A172 (cell line): ENCODE measurements around the gene ZBTB42. TPM values are rescaled to one million over a fixed set of nuclear protein-coding genes. Genes with fewer than 3 reads are reported as not detected.

ENCODE experiments used
- DNase-seq: peaks from one replicate; pipeline ENCODE4 v3.0.0-alpha.2; 2015; ENCODE audit warnings: low spot score
- total RNA-seq: library from RNA; depleted of rRNA; stranded (reverse); fragments of >200 nt; shearing (Covaris generic); gene quantifications from 2 replicates; pipeline ENCODE4 v1.2.3, GENCODE V29; 2014

ZBTB42 gene
- total RNA-seq, 1 experiment from 2014 or later: 4.0 TPM

GRCh38 chr14:104782086-104782807 is 18.7 kb upstream of the ZBTB42 start:
- no peak for DNase-seq

- no peak for DNase-seq
Measured at GRCh38 chr14:104782808-104783139, 18.1 kb upstream of the ZBTB42 start.

- DNase-seq: no peak
Measured at GRCh38 chr14:104783484-104784217, 17.2 kb upstream of the ZBTB42 start.

DNA sequence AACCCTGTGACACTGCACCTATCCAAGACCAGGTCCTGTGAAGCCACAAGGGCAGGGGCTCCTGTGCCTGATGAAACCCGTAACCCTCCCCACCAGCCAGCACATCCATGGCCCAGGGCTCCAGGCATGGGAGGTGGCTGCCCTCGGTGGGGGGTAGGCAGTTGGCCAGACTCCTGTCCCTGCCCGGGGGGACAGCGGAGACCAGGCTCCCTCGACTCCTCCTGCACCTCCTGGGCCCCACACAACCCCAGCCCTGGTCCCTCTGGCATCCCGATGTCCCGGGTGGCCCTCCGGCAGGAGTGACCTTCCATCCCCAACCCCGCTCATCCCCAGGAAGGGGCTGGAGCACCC is 16.7 kb upstream of the ZBTB42 start:
- DNase-seq: no peak

DNA sequence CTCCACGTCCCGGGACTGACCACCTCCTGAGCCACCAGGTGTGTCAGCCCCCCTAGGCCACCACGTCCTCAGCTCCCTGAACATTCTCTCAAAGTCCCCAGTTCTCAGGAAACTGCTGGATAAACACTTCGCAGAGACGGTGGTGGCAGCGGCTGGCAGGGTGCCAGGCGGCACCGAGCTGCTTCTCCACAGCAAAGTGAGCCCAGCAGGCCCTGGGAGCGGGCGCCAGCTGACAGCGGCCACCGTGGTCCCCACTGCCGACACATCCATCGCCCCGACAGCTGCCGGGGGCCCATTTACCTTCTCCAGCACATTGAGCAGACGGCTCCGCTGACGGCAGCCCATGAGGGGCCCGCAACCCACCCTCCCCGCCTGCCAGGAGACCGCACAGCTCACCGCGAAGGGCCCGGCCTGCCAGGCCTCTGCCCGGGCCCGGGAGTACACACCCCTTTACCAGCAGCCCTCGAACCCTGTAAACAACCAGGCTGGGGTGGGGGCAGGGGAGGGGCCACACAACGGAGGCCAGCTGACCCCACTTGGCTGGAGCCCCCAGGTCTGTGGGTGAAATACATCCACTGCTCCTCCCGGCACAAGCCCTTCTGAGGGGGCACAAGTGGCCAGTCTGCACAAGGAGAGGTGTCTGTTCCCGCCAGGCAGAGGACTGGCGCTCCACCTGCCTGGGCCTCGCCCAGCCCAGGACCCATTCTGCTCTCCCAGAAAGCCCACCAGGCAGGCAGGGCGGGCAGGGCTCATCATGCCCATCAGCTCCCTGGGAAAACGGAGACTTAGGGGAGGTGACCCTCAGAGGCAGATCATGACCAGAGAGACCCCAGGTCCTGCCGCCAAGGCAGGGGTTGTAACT is 15.8 kb upstream of the ZBTB42 start:
- no peak for DNase-seq

- no peak for DNase-seq
Measured at GRCh38 chr14:104785708-104786080, 15.2 kb upstream of the ZBTB42 start.

GRCh38 chr14:104786091-104786586 is 14.8 kb upstream of the ZBTB42 start:
- no peak for DNase-seq

GRCh38 chr14:104786726-104787675 is 13.9 kb upstream of the ZBTB42 start:
- no peak for DNase-seq

GRCh38 chr14:104787736-104788135 is 13.2 kb upstream of the ZBTB42 start:
- DNase-seq: no peak

- DNase-seq: no peak
Measured at GRCh38 chr14:104788161-104788818, 12.6 kb upstream of the ZBTB42 start.

DNA sequence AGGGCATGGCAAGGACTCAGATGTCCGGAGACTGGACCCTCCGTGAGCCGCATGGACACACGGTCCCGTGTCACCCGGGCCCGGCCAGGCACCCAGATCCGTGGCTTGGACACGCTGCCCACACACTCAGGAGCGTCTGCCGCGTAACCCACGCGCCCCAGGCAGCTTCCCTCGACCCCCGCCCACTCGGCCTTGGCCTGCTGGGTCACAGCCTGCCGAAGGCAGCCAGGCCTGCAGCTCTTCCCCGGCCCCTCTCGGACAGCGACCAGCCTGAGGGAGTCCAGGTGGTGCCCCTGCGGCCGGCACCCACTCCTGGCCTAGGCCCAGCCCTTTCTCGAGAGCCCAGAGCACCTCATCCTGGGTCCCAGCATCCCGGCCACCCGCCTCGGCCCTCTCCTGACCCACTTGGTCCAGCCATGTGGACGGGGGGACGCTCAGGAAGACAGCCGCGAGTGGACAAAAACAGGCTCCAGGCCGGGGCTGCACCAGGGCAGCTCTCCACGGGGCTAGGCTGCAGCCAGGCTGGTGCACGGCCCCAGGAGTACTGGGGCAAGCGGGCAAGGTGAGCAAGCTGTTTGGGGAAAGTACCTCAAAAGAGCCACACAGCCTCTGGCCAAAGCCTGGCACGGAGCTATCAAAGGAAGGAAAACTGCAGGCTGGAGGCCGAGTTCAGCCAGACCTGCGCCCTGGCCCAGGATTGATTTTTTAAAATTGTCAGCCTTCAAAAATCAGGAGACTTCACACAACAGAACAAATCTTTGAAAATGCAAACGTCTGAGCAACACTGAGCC is 11.8 kb upstream of the ZBTB42 start:
- DNase-seq: no peak

DNA sequence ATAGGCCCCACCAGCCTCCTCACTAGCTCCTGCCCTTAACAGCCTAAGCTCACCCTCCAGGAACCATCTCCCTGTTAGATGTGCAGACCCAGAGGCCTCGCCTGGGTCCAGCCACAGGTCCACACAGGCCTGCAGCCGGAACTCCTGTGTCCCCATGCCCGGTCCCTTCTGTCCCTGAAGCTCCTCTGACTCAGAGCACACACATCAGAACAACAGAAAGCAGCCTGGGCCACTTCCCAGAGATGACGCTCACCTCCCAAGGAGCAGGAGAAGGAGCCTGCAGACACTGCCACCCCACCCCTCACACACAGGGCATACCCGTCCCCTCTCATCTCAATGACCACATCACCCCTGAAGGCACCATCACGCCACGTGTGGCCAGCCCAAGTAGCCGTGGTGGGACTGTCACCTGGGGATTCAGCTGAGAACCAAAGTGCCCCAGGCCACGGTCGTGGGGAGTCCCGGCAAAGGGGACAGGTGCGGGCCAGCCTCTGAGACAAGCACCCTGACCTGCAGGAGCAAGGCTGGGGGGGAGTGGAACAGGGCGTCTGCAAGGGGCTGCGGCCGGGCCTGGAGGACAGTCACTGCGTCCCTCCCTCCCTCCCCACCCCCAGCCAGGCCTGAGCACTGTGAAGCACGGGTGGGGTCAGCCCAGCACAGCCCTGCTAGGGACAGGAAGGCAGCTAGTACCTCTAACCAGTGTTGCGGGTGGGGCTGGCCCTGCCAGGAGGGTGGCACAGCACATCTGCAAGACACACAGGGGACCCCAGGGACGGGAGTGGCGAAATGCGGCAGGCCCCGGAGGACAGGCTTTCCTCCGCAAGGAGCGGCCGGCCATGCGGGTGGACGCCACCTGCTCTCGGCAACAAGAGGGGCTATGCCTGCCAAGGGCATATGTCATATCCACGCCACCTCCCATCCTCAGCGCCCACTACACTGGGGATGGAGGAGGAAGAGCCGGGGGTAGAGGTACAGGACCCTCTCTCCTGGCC is 10.9 kb upstream of the ZBTB42 start:
- DNase-seq: no peak

DNA sequence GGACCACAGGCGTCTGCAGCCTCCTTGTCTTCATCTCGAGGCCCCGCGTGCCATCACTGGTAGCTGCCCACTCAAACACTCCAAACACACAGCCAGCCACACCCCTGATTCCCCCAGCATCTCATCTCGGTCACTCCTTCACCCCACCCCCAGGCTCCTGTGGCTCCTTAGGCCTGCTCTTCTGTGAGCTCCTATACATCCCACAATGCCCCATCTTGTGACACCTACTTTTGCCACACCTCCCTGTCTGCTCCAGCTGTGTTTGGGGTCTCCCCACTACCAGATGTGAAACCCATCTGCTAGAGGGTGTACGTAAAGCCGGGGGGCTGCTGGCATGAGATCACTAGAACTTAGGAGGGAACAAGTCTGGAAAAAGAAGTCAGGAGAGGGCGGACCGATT is 9.5 kb upstream of the ZBTB42 start:
- no peak for DNase-seq

DNA sequence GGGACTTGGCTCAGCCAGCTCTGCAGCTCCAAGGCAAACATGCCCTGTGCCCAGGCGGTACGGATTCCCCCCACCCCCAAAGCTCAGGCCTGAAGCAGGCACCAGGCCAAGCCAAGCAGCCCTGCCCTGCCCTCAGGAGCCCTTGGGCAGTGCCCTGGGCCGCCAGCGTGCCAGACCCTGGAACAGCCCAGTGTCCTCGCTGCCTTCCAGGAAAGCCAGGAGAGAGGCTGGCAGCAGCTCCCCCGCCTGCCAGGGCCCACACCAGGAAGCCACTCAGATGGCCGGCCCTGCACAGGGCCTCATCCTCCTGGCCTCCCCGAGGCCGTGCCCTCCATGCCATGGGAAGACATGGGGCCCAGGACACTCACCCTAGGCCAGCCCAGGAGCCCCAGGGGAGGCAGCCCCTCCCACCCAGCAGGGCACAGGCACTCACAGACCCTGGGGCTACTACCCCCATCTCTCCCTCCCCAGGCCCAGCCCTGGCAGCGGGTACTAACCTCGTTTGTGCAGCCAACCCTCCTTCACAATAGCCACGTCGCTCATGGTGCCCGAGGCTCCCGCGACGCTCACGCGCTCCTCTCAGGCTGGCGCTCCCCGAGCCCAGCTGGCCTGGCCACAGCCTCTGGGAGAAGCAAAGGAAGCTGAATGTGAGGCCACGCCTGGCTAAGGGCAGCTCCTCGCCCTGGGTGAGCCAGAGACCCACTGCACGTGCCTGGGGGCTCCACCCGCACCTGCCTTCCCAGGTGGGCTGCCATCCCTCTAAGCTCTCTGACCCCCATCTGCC is 8.6 kb upstream of the ZBTB42 start:
- DNase-seq: no peak

- DNase-seq: no peak
Measured at GRCh38 chr14:104792945-104793702, 7.8 kb upstream of the ZBTB42 start.

DNA sequence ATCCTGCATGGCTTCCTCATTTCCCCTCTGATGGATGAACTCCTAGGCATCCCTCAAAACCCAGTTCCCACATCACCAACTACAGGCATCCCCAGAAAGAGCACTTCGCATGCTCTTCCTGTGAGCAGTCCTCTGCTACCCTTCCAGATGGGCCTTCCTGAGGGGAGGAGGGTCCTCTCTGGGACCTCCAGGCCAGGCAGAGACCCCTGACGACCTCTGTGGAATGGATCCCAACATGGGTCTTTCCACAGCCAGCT is 7.3 kb upstream of the ZBTB42 start:
- DNase-seq: no peak

DNA sequence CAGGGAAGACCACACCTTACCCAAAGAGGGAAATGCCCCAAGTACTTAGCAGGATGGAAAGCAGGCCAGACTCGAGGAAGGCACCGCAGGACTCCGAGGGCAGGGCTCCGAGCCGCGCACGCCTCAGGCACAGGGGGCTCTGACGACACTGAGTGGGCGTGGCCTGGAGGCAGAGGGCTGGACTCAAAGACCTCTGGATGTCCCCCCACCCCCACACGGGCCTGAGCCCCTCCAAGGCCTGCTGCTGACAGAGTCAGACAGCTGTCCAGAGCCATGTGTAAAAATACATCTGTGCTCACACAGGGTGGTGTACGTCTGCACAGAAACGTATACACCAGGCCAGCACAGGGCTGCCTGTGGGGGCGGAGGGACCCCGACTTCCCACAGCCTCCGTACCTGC is 6.8 kb upstream of the ZBTB42 start:
- no peak for DNase-seq

- no peak for DNase-seq
Measured at GRCh38 chr14:104794631-104794992, 6.3 kb upstream of the ZBTB42 start.
